GM19455 (cell line): ENCODE measurements around the gene SUPT7L.
"Not testable (repeated sequence)": the region's sequence is repeated elsewhere in the genome, so short reads cannot be mapped to it uniquely, and the experiment has no call there.

Experiments used
- ATAC-seq: cut with Tn5 transposase; IDR thresholded peaks from one replicate; pipeline ENCODE4 v1.9.1; 2021; ENCODE audit not compliant: unreplicated experiment

Gene SUPT7L

DNA sequence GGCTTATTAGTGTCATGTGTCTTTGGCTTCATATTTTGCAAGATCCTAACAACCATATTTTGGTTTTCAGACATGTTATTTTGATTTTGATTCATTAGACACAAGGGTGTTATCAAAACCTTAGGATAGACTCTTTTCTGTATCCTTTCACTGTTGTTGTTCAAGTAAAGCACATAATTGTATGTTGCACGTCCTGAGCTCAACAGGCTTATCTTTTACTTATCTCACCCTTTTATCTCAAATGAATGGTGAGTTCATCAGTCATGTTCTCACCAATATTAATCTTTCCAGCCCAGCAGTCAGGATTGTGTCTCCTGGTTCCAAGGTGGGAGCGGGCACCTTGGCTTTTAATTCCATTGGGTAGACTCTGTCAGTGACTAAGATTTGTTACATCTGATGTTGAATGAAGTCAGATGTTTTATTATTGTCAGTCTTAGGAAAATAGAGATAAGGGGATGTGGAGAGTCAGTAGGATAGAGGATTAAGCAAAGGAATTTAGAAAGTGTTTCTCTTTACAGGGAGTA is 22.6 kb downstream of the SUPT7L start:
- ATAC-seq, result no peak

DNA sequence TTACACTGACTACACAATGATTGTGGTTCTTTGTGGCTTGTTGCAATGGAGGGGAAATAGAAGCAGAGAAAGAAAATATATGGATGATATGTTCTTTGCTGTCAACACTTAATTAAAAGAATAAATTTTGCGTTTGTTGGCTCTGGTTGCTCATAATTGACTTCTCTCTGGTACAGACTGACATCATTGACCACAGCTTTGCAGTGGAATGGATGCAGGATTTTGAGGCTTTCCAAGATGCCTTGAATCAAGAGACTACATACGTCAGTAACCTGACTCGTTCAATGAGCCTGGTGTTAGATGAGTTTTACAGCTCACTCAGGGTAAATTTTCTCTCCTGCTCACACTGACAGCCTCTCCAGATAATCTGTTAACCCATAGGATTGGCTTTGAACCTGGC is 24.7 kb downstream of the SUPT7L start:
- ATAC-seq, result no peak

GRCh38 chr2:27638037-27638637 is 25.3 kb downstream of the SUPT7L start:
- no peak for ATAC-seq

DNA sequence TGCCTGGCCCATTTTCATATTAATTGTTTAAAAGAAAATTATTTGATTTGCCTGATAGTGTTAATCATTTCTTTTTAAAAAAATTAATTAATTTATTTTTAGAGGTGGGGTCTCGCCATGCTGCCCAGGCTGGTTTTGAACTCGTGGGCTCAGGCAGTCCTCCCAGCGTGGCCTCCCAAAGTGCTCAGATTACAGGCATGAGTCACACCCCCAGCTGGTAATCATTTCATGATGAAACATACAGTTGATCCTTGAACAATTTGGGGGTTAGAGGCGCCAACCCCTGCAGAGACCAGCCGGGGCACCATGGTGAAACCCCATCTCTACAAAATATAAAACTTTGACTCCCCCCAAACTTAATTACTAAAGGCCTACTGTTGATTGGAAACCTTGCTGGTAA is 26.6 kb downstream of the SUPT7L start:
- ATAC-seq, result no peak

DNA sequence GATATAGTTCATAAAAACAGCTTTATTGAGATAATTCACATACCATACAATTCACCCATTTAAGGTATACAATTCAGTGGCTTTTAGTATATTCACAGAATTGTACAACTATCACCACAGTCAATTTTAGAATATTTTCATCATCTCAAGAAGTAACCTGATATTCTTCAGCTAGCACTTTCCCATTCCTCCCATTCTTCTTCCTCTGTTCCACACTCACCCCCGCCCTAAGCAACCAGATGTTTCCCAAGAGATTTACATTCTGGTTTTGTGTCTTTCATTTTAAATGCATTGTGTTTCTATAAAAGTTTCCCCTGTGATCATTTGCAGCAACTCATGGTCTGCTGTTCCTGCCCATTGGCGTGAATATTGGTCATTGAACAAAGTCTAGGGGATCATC is 29.1 kb downstream of the SUPT7L start:
- no peak for ATAC-seq

DNA sequence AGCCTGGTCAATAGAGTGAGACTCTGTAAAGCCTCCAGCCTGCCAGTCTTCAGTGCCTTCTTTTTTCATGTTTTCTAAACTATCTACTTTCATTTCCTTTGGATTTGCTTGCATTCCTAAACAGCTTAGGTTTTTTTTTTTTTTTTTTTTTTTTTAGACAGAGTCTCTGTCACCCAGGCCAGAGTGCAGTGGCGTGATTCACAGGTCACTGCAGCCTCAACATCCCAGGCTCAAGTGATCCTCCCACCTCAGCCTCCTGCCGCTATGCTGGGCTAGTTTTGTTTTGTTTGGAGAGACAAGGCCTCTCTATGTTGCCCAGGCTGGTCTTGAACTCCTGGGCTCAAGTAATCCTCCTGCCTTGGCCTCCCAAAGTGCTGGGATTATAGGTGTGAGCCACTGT is 33.2 kb downstream of the SUPT7L start:
- not testable (repeated sequence) for ATAC-seq

DNA sequence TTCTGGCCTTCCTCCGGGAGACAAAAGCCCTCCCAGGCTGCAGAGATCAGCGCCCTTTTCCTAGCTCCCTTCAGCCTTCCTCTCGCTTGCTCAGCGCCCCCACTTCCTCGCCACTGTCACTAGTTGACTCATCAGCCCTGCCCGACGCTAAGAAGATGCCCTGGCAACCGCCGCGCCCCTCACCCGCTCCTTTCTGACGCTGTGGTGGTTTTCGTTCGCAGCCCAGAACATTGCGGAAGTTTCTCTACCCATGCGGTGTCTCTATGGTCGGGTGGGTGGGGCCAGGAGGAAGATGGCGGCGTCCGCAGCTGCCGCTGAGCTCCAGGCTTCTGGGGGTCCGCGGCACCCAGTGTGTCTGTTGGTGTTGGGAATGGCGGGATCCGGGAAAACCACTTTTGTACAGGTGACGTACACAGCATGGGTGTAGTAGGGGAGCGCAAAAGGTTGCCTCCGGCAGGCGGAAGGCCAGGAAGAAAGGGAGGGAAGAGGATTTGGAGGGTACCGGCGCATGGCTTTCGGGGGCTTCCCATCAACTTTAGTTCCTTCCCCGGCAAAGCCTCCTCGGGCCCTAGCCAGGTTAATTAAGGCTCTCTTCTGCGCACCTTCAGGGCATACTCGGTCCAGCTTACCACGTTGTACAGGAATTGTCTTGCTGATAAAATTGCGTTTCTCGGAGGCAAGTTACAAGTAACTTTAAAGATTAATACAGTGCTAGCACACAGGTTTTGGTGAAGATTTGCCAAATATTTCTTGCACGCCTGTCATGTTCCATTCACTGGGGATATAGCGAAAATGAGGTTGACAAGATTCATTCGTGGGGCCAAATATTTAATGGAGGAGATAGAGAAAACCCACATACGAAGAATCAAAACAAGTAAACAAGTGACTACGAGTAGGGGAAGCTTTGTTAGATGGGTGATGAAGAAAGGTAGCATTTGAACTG is 34.4 kb downstream of the SUPT7L start, which contains the start of the genes CCDC121 and GPN1:
Gene CCDC121, minus strand, starts transcription at position 246 of the 943 bp plus-strand sequence. CDS start 1,213 bp downstream, outside the sequence.
Gene GPN1, plus strand, starts transcription at position 284 of the 943 bp plus-strand sequence. Its CDS starts 9 bp downstream, at position 293.
- peak; percentile 96 for ATAC-seq

DNA sequence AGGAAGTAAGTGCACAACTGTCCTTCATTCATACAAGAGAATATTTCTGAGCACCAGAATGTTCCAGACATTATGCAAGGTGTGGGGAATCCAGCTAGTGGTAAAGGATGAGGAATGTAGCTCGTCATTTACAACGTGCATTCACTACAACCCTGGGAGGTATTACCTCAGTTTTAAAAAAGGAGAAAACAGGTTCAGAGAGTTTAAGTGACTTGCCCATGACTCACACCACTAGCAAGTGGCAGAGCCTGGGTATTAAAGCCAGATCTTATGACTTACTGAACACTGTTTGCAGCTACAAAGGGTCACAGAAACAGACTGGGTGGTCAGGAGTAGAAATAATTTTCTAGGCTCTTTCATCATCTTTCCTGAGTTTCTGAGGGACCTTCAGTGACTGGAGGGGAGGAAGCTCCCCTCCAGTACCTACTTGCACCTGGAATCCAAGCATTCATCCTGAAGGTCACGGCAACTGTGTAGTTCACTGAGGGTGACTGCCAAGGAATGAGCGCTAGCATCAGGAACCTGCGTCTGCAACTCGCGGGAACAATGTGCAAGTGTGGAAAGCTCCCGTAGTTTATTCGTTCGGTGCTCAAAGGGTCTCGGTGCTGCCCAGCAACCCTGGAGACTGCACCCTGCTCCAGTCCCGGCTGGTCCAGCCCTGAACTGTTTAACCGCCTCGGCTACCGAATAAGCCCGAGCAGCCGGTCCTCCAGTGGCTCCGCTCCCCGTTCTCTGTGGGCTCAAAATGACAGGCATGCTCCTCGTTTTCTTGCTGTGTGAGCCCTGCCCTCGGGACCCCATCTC is 35.2 kb downstream of the SUPT7L start:
- ATAC-seq, result peak; percentile 36

- ATAC-seq, result not testable (repeated sequence)
Observed at GRCh38 chr2:27626921-27627320, 36.5 kb downstream of the SUPT7L start.

GRCh38 chr2:27626323-27626722 is 37.1 kb downstream of the SUPT7L start:
- not testable (repeated sequence) for ATAC-seq

GRCh38 chr2:27624943-27625342 is 38.5 kb downstream of the SUPT7L start:
- ATAC-seq, result no peak

DNA sequence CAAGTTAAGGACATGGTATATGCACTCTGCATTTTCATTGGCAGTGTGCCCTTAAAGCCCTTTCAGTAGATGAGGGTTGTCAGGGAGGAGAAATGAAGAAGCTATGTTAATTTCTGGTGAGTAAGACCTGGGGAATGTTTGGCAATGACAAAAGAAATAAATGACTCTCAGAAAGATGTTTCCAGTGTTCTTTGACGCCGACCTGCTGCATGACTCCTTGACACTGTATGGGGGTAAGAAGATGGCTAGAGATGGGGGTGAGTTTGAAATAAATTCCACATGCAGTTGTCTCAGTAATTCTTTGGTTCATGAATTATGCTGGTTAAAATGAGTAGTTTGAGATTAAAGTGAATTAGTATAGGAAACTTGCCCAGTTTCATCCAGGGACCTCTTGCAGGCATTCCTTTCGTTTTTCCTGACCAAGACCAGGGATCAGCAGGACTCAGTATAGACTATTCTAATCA is 40.5 kb downstream of the SUPT7L start:
- ATAC-seq, result no peak

GRCh38 chr2:27621524-27621923 is 41.9 kb downstream of the SUPT7L start:
- no peak for ATAC-seq

- ATAC-seq, result no peak
Observed at GRCh38 chr2:27615316-27615715, 48.1 kb downstream of the SUPT7L start.

DNA sequence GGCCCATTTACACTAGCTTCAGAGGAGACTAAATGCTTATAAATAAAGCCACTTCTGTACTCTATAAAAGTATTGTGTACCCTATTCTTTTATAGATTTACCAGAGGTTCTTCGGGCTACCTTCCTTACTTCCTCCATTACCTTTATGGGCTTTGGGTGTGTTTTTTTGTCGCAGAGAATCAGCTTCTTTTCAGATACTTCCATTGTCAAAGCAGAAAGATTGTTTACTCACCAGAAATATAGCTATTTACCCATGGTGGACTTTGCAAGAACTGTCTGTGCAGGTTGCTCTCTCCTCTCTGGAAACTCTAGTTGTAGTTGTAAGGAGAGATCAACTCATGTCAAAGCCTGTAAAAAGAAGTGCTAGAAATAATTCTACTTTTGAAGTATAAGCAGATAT is 49.4 kb downstream of the SUPT7L start:
- no peak for ATAC-seq

- no peak for ATAC-seq
Observed at GRCh38 chr2:27606611-27607010, 56.8 kb downstream of the SUPT7L start.
